Jurkat, Clone E6-1 (cell line): ENCODE measurements around the gene MIA. TPM values are rescaled to one million over a fixed set of nuclear protein-coding genes. Genes with fewer than 3 reads are reported as not detected.
"Not testable (repeated sequence)": the region's sequence is repeated elsewhere in the genome, so short reads cannot be mapped to it uniquely, and the experiment has no call there.

Experiments used
- DNase-seq: peaks from one replicate; pipeline ENCODE4 v3.0.0-alpha.2; 2011; ENCODE audit warnings: low read depth, low spot score
- H3K4me3 ChIP-seq: 2 replicates; pipeline ENCODE4 v1.5.1; 2011; ENCODE audit warnings: mild to moderate bottlenecking, low read length, control low read depth, moderate library complexity
- polyA plus RNA-seq: library from polyadenylated mRNA; unstranded; fragments of >200 nt; gene quantifications from one replicate; pipeline ENCODE4 v1.2.1, GENCODE V29; 2012; ENCODE audit warnings: missing spikeins; ENCODE audit not compliant: insufficient read length, insufficient read depth

The MIA gene
- not detected for polyA plus RNA-seq

DNA sequence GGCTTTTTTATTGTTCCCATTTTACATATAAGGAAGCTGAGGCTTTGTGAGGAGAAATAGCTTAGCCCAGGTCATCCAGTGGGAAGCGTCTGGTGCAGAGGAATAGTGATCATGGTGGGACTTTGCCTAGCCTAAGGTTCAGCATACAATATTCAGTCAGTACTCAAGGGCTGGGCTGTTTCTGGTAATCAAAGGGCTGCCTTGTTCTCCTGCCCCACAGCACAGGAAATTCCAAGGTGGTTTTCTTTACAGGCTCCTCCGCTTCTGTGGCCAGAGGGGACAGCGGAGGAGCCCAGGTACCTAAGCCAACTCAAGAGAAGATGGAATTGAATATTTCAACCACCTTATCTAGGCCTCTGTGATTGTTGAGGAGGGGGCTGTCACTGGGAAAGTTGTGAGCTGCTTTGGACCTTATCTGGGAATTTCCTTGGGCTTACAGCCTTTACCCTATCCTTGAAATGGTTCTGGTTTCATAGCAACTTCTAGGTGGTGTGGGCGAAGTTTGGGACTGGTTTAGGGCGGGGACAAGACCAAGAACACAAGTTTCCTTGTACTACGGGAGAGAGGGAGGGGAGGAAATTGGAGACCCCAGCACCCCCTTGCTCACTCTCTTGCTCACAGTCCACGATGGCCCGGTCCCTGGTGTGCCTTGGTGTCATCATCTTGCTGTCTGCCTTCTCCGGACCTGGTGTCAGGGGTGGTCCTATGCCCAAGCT lies at the start of gene MIA:
TSS of gene MIA (plus strand) at position 606 of the 716 bp plus-strand sequence. CDS start at position 628, 22 bp downstream.
- DNase-seq = no peak

DNA sequence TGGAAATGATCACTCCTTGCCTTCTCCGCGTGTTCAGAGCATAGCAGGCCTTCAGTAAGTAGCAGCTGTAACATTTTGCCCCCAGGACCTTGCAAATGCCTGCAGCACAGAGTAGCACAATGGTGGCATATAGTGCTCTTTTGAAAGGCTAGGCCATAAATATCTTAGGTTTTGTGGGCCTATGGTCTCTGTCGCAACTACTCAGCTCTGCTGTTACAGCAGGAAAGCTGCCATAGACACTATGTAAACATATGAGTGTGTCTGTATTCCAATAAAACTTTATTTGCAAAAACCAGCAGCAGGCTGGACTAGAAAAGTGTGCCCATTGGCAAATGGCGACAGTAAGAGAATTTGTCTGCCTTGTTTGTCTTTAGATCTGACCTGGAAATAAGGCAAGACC lies 49.0 kb upstream of the MIA start:
- DNase-seq = no peak

More for the DNA sequence above, at the start of gene MIA:
- no peak within 1 kb of the TSS for H3K4me3 ChIP-seq

DNA sequence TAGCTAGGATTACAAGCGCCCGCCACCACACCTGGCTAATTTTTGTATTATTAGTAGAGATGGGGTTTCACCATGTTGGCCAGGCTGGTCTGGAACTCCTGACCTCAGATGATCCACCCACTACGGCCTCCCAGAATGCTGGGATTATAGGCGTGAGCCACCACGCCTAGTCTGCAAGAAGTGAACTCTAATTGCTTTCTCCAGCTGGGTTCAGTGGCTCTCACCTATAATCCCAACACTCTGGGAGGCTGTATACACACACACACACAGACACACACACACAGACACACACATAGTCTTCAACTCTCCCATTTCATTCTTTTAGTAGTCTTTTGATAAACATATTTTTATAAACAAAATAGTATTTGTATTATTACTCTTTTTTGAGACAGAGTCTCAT lies 45.3 kb upstream of the MIA start:
- not testable (repeated sequence) for H3K4me3 ChIP-seq, DNase-seq

More for the DNA sequence above, 49.0 kb upstream of the MIA start:
- H3K4me3 ChIP-seq = no peak overlapping the region

DNA sequence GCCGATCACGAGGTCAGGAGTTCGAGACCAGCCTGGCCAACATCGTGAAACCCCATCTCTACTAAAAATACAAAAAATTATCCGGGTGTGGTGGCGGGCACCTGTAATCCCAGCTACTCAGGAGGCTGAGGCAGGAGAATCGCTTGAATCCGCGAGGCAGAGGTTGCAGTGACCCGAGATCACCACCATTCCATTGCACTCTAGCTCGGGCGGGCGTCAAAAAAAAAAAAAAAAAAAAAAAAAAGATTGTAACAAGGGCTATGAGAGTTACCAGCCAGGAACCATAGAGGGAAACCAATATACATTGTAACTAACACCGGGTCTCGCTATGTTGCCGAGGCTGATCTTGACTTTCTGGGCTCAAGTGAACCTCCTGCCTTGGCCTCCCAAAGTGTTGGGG lies 43.0 kb upstream of the MIA start:
- not testable (repeated sequence) for H3K4me3 ChIP-seq, DNase-seq

DNA sequence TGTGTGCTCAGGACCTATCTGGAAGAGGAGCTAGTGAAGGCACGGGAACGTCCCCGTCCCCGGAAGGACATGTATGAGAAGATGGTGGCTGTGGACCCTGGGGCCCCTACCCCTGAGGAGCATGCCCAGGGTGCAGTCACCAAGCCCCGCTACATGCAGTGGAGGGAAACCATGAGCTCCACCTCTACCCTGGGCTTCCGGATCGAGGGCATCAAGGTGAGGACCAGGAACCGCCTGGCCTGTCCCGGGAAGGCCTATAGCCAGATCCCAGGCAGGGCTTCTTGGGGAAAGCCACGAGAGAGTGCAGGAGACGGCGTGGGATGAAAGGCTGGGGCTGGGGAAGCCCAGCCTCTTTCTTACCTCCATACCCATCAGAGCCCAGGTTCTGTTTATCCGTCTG lies 42.2 kb upstream of the MIA start:
- no peak overlapping the region for H3K4me3 ChIP-seq
- DNase-seq = no peak

DNA sequence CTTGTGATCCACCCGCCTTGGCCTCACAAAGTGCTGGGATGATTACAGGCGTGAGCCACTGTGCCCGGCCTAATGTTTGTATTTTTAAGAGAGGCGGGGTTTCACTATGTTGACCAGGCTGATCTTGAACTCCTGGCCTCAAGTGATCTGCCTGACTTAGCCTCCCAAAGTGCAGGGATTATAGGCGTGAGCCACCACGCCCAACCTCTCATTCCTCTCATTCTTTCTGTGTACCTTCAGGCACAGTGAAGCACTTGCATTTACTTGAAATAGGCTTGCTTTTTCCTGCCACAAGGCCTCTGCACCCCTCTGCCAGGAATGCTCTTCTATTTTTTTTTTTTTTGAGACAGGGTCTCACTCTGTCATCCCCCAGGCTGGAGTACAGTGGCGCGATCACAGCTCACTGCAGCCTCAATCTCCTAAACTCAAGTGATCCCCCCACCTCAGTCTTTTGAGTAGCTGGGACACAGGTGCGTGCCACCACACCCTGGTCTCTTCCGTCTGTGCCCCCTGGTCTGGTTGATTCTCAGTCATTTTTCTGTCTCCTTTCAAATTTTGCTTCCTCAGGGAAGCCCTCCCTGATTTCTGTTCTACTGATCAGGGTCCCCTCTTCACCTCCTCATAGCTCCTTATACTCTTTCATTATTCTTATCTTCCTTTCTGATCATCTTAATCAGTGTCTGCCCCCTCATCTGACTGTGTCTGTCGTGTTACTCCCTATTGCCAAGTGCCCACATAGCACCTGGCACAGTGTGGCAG lies 40.1 kb upstream of the MIA start:
- H3K4me3 ChIP-seq = no peak overlapping the region
- DNase-seq = no peak

DNA sequence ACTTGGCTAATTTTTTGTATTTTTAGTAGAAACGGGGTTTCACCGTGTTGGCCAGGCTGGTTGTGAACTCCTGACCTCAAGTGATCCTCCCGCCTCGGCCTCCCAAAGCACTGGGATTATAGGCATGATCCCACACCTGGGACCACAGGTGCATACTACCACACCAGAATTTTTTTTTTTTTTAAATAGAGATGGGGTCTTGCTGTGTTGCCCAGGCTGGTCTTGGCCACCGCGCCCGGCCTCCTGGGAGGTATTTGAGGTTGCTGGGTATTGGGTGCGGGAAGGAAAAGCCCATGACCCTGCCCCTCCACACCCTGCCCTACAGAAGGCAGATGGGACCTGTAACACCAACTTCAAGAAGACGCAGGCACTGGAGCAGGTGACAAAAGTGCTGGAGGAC lies 38.7 kb upstream of the MIA start:
- H3K4me3 ChIP-seq = no peak overlapping the region
- DNase-seq = no peak

DNA sequence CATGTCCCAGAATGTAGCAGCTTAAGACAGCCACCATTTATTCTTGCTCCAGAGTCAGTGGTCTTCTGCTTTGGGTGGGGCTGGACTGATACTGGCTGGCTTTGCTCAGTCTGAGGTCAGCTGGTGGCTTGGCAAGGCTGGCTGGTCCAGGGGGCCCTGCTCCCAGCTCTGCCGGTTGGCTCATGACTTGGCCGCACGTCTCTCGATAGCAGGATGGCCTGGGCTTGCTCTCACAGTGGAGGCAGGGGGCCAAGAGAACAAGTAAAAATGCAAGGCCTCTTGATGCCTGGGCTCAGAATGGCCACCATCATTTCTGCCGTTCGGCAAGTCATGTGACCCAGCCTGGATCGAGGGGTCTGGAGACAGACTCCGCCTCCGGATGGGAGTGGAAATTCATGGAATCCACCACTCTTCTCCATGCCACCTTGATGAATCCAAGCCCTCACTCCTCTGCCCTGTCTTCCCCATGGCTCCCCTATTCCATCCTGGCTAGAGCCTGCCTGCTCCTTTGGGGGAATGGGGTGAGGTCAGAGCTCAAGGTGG lies 38.1 kb upstream of the MIA start:
- H3K4me3 ChIP-seq = no peak overlapping the region
- DNase-seq = no peak

DNA sequence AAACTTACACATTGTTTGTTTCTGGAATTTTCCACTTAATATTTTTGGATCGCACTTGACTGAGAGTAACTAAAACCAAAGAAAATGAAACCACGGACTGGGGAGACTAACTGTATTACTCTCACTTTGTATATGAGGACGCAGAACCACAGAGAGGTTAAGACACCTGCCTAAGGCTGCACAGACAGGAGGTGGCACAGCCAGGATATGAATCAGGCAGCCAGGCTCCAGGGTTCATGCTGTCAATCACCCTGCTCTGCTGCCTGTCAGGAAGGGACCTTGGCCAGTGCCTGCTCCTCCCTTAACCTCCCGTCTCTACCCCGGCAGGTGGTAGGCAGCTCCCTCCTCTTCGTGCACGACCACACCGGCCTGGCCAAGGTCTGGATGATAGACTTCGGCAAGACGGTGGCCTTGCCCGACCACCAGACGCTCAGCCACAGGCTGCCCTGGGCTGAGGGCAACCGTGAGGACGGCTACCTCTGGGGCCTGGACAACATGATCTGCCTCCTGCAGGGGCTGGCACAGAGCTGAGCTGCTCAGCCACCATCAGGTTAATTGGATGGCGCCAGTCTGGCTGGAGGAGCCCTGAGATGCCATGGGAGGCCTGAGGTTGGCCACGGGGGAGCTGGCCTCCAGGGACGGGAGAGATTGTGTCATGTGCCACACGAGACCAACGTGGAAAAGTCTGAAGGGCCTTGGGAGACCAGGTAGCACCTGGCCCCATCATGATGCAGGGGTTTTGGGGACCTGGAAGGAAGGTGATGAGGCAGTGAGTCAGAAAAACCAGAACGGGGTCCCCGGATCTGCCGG lies 36.1 kb upstream of the MIA start:
- DNase-seq = no peak
- no peak overlapping the region for H3K4me3 ChIP-seq

DNA sequence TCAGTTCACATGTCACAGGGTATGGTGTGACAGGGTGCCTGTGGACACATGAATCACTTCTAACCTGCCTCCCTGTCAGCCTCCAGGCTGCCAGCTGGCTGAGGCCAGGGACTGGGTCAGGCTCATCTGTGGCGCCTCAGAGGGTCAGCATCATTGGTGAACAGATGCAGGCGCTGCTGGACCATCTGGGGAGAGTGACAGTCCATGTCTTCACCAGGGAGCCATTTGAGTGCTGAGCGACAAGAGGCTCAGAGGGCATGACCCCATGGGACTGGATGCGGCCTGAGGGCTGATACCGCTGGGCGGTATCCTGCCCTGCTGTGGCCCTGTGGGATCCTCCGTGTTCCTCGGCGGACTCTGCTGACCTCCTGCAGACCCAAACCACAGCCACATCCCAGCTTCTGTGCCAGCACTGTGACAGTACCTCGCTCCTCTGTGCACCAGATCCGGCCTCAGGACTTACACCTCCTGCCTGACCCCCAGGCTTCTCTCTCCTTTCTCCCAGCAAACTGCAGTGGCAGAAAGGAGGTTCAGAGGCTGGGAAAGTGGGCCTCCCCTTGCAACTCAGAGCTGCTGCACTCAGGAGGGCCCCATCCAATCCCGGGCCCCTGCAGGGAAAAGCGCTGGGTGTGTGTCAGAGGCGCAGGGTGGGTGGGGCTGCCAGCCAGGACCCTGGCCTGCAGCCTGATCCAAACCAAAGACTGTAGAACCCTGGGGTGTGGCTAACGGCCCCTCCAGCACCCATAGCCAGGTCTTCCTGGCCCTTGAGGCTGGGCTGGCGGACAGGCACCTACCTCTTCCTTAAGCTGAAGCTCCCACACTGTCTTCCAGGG lies 35.2 kb upstream of the MIA start:
- no peak overlapping the region for H3K4me3 ChIP-seq
- DNase-seq = no peak

DNA sequence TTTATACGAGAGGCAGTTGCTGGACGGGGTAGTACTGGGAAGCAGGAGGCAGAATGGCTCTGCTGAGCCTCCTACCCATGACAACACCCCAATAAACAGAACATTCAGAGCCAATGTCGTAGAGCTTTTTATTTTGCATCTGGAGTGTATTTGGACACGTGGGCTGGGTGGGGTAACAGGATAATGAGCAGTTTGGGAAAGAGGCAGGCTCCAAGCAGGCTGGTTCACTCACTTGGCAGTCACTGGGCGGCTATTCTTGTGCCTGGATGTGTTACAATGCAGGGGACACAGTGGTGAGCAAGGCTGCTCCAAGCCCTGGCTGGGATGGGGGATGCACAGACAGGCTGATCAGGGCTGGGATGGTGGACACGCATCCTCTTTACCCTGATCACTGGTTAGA lies 34.6 kb upstream of the MIA start:
- no peak overlapping the region for H3K4me3 ChIP-seq
- DNase-seq = no peak

DNA sequence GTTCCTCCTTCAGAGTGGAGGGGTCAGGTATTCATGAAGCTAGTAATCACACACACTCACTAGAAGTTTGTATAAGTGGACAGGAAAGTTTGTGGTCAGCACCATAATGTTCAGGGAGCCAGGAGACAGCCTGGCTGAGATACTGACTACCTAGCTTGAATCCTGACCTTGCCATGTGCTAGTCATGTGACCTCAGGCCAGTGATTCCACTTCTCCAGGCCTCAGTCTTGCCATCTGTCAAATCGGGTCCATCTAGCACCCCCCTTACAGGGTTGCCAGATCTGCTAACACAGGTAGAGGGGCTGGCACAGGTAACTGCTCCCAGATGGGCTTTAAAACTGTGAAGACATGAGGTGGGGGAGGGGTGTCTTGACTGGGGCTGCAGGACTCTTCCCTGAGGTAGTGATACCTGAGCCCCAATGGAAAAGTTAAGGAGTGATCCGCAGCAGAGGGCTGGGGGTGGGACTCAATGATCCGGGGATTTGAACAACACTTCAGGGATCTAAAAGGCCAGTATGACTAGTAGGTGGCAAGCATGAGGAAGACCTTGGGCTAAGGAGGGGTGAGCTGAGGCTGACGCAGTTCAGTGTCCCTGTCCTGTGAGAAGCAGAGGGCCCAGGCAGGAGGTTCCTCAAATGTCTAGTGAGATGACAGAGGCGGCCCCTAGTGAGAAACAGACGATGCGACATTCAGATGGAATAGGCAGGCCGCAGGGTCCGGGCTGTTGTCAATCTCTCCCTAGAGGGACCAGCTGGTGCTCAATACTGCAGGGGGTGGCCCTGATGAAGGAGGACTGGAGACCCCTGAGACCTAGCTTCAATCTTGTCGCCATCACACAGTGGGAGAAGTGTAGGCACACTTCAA lies 33.6 kb upstream of the MIA start:
- DNase-seq = no peak
- no peak overlapping the region for H3K4me3 ChIP-seq

DNA sequence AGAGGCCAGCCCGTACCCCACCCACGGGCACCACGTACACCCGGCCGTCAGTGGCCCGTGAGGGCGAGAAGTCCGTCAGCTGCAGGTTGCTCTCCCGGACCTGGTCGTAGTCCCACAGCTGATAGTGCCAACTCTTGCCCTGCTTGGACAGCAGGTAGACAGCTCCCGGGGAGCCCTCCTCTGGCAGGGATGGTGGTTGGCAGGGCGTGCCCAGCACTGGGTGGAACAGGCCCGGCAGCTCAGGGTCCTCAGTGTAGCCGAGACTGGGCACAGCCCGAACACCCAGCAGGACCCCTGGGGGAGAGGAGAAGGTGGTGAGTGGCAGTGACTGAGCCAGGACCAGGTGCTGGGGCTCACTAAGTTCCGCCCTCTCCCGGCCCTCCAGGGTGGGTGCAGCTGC lies 32.8 kb upstream of the MIA start:
- no peak overlapping the region for H3K4me3 ChIP-seq
- no peak for DNase-seq

DNA sequence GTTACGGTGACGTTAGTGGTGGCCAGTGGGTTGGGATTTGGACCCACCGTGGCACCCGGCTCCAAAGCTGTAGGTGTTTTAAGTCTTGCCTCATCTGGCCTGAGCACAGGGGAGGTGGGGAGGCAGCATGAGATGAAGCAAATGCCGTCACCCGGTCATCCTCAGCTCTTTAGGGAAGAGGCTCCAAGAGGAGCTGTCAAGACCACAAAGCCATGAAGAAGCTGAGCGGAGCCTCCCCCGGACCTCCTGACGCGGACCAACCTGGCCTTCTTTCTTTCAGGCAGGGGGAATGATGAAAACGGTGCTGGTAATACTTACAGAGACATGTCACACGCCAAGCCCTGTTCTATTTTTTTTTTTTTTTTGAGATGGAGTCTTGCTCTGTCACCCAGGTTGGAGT lies 32.4 kb upstream of the MIA start:
- DNase-seq = no peak
- no peak overlapping the region for H3K4me3 ChIP-seq

DNA sequence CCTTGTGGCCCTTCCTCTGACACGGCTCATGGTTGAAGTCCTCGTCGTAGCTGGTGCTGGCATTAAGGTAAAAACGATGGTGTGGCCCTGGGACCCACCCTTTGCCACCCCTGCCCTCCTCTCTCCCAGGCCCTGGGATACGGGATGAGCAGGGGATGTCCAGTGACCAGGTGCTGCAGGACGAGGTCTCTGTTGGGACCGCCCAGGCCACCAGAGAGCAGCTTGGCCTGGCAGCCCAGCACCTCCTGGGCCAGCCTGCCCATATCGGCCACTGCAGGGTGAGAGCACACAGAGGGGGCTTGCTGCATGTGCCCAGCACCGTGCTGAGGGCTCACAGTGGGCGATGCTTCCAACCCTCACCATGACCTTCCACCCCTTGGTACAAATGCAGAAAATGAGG lies 31.4 kb upstream of the MIA start:
- DNase-seq = no peak
- no peak overlapping the region for H3K4me3 ChIP-seq

DNA sequence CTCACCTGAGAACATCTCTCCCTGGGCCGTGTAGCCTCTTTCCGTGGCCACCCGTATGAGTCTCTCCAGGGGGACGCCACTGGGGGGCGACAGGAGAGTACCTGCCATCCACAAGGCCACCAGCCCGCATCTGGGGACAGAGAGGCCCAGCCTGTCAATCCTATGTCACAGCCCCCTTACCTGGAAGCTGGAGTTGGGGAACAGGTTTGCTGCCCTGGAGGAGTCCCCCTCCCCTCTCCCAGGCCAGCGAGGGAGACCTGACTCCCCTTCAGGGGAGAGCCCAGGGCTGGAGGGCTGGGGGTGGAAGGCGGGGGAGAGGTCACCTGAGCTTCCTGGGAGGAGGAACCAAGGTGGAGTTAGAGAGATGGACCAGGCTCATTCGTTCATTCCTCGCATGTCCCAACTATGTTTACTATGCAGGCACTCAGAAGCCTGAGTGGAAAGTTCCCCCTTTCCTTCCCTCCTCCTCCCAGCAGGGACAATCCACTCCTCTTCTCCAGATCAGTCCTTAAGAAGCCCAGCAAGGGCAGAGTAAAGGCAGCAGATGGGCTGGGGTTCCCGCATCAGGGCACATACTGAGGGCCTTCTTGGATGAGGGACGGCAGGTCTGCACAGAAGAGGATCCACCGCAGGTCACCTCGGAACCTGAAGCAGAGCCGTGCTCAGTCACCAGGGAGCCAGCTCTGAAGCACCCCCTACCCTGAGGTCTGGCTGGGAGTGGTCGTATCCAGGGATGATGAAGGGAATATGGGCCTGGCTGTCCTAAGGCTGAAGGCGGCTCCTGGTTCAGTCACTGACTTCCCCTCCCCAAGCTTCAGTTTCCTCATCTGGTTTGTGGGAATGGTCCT lies 30.5 kb upstream of the MIA start:
- H3K4me3 ChIP-seq = no peak overlapping the region
- no peak for DNase-seq

DNA sequence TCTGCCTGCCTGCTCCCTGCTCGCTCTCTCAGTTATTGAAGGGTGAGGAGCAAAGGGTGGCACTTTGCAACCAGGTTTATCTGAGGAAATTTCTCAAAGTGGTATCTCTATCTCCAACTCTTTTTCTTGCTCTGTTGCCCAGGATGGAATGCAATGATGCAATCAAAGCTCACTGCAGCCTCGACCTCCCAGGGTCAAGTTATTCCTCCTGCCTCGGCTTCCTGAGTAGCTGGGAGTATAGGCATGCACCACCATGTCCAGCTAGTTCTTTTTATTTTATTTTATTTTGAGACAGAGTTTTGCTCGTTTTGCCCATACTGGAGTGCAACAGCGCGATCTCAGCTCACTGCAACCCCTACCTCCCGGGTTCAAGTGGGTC lies 29.9 kb upstream of the MIA start:
- DNase-seq = no peak
- H3K4me3 ChIP-seq = no peak overlapping the region
